Mammary epithelial cell (primary cell): ENCODE data around the gene HRC.
"Not testable (repeated sequence)": the region's sequence is repeated elsewhere in the genome, so short reads cannot be mapped to it uniquely, and the experiment has no call there.

ENCODE experiments used
- CTCF ChIP-seq, 2 donors: IDR thresholded peaks in 1 of 2; conservative IDR thresholded peaks in 1 of 2; 2 replicates each; pipeline ENCODE4 v1.5.1; 2011 to 2012; ENCODE audit warnings: inconsistent platforms in 2 of 2, low read length in 2 of 2, mild to moderate bottlenecking in 2 of 2, control low read depth in 1 of 2, low read depth in 1 of 2; ENCODE audit not compliant: insufficient read depth in 1 of 2; ENCODE audit errors: extremely low read depth in 1 of 2
- EZH2 ChIP-seq: IDR thresholded peaks from 2 replicates; pipeline ENCODE4 v1.6.1; 2012; ENCODE audit warnings: low read length, inconsistent platforms, borderline replicate concordance

DNA sequence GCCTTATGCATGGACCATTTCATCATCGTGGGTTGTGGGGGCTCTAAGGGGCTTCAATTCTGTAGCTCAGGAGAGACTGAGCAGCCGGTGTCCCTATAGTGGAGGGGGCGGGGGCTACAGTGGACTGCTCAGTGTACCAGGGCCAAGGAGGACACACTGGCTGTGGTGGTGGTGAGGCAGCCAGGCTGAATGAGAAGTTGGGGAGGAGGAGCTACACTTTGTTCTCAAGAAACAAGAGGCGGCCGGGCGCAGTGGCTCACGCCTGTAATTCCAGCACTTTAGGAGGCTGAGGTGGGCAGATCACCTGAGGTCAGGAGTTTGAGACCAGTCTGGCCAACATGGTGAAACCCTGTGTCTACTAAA, 8.8 kb downstream of the HRC start:
- TF ChIP-seq CTCF (conservative IDR thresholded peaks at IDR 0.05 in 1 of 2, IDR thresholded peaks at IDR 0.05 in 1 of 2; ENCODE audit: extremely low read depth in 1 of 2, insufficient read depth in 1 of 2, low read depth in 1 of 2, low read length in 2 of 2); EZH2: not testable (repeated sequence)
